ENCODE measurements around the gene UBAP2.

UBAP2 gene

DNA sequence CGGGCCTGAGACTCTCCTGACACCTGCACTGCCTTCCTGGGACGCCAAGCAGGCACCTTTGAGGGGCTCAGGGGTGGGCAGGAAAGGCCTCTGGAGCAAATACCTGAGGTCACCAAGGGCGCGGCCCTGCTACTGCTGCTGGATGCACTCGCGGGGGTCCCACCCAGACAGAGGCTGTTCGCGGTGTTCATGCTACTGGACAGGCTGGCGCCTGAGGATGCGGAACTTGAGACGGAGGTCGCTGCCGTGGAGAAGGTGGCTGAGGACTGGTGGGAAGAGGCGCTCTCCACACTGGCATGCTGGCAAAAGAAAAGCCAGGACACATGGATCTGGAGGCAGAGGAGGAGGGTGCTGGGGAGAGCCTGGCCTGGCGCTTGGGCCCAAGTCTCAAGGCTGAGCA lies 121.0 kb downstream of the UBAP2 start:
- in situ Hi-C loops (cut with MboI; ENCODE audit: low sequenced_read_pairs, unreplicated experiment) = no loop called here
- TF ChIP-seq, protein P1, sequence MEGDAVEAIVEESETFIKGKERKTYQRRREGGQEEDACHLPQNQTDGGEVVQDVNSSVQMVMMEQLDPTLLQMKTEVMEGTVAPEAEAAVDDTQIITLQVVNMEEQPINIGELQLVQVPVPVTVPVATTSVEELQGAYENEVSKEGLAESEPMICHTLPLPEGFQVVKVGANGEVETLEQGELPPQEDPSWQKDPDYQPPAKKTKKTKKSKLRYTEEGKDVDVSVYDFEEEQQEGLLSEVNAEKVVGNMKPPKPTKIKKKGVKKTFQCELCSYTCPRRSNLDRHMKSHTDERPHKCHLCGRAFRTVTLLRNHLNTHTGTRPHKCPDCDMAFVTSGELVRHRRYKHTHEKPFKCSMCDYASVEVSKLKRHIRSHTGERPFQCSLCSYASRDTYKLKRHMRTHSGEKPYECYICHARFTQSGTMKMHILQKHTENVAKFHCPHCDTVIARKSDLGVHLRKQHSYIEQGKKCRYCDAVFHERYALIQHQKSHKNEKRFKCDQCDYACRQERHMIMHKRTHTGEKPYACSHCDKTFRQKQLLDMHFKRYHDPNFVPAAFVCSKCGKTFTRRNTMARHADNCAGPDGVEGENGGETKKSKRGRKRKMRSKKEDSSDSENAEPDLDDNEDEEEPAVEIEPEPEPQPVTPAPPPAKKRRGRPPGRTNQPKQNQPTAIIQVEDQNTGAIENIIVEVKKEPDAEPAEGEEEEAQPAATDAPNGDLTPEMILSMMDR (IDR thresholded peaks at IDR 0.05; ENCODE audit: borderline replicate concordance, control extremely low read depth, extremely low read depth, insufficient read depth, missing control alignments) = no peak
- no peak for DNase-seq (ENCODE audit: low spot score)

DNA sequence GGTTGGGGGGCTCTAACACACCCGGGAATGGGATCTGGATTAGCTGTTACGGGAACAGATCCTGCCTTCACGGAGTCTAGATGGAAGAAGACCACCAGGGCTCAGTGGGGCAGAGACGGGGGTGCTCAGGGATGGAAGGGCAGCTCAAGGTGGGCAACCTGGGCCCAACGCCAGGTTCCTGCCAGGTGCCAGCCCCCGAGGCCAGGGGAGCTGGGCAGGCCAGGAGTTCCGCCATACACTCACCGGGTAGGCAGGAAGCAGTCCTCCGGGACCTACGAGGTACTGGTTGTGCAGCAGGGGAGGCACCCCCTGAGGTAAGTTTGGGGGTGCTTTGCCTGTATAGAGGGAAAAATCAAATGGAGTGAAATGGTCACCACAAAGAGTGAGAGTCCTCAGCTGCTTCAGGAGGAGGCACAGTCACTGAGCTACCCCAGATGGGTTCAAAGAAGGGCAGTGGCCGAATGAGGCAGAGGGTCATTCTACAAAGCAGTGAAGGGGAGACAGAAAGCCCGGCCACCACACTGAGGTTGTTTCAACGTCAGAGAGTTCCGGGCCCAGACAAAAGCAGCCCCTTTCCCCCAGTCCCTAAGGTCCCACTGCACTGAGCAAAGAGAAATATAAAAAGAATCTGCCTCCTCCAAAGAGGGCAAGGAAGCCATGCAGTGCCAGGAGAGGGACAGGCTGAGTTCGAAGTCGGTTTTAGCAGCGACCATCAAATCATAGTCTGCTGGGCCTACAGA lies 121.8 kb downstream of the UBAP2 start:
- DNase-seq (ENCODE audit: low spot score) = no peak
- in situ Hi-C loops (cut with MboI; ENCODE audit: low sequenced_read_pairs, unreplicated experiment) = no loop called here
- TF ChIP-seq, protein P1 (IDR thresholded peaks at IDR 0.05; ENCODE audit: borderline replicate concordance, control extremely low read depth, extremely low read depth, insufficient read depth, missing control alignments) = no peak

DNA sequence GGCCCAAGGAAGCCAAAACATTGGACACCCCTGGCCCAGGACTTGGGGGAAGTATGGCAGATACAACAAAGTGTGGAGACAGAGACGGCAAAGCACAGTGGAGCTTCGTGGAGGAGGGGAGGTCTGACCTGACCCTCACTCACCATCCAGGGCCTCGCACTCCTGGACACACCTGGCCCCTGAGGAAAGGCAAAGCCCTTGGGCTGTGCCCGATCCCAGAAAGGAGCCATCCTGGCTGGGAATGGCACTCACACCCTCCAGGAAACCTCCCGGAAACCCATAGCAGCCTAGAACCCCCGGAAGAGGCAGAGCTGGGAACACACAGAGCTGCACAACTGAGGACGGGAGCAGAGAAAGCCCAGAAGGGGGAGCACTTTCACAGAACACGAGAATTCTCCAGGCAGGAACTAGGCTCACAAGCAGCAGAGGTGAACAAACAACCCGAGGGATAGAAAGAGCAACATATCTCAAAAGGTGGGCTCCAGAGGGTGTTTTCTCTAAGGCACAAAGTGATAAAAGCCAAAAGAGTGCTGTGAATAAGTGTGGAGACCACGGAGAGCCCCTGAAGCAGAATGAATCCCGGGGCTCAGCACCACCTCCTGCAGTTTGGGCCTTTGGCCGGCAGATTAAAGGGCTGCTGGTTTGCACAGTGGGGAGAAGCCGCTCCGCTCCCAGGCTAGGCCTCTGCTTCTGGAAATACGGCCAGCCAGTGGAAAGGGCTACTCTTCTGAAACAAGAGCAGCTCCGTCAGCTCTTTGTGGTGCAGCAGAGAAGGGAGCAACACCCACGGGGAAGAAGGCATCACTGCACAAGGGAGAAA lies 123.5 kb downstream of the UBAP2 start:
- TF ChIP-seq, protein P1 (IDR thresholded peaks at IDR 0.05; ENCODE audit: borderline replicate concordance, control extremely low read depth, extremely low read depth, insufficient read depth, missing control alignments) = peak; percentile 15
- in situ Hi-C loops (cut with MboI; ENCODE audit: low sequenced_read_pairs, unreplicated experiment) = no loop called here
- DNase-seq (ENCODE audit: low spot score) = peak; percentile 60

DNA sequence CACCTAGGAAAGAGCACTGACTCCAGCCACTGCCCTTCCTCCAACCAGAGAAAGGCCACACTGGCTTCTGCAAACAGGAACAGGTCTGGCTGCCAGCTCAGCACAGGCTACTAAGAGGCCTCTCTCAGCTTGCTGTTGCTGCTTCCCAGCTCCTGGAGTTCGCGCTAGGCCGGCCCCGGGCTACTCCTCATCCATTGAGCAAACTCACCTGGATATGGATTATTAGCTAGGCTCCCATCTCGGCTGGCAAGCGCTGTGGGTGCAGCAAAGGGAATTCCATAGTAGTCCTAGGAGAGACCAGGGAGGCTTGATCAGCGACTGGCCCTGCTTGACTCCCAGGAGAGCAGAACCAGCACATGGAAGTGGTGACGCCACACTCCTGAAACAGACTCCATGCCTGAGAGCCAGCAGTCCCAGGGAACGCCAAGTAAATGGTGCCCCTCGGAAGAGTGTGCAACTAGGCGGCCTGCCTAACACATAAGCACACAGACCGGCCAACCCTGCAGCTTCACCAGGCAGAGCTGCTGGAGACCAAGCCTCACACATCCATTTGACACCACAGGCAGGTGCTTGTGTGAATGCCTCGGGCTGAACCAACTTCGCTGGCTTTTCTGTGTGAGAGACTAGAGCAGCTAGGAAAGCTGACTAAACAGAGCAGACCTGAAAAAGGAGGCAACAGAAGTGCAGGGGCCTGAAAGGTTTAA lies 124.5 kb downstream of the UBAP2 start:
- in situ Hi-C loops (cut with MboI; ENCODE audit: low sequenced_read_pairs, unreplicated experiment) = no loop called here
- DNase-seq (ENCODE audit: low spot score) = no peak
- TF ChIP-seq, protein P1 (IDR thresholded peaks at IDR 0.05; ENCODE audit: borderline replicate concordance, control extremely low read depth, extremely low read depth, insufficient read depth, missing control alignments) = no peak

DNA sequence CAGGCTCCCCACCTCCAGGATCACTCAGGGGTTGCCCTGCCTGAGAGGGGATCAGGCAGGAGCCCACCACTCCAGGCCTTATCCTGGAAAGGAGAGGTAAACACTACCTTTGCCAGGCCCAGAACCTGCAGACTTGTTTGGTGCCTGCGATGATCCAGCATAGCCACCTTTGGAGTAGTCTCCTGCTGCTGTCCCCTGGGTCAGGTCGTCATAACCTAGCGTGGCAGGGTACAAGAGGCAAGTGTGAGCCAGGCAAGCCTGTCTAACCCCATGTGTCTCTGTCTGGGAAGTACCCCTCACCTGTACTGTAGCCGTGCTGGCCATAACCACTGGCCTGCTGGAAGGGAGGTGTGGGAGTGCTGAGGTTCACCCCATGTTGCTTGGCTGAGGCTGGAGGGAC lies 125.6 kb downstream of the UBAP2 start:
- DNase-seq (ENCODE audit: low spot score) = no peak
- in situ Hi-C loops (cut with MboI; ENCODE audit: low sequenced_read_pairs, unreplicated experiment) = no loop called here
- TF ChIP-seq, protein P1 (IDR thresholded peaks at IDR 0.05; ENCODE audit: borderline replicate concordance, control extremely low read depth, extremely low read depth, insufficient read depth, missing control alignments) = no peak
